PC-9 (cell line): ENCODE results near the gene RBFOX2. TPM values are rescaled to one million over a fixed set of nuclear protein-coding genes. Genes with fewer than 3 reads are reported as not detected.

Experiments
- BruUV-seq: library from RNA; stranded (reverse); fragments of 400-500 nt; replicated peaks from 2 replicates; lab custom pipeline; 2021; lab: Mats Ljungman, UMichigan
- CTCF ChIA-PET: fragments of 300-600 bp; sonication (Branson Sonifier 250); formaldehyde crosslinking; loops from one replicate; lab custom pipeline; 2022; ENCODE audit warnings: antibody characterized with exemption; lab: Charles Lee
- POLR2A ChIA-PET: fragments of 300-600 bp; sonication (Branson Sonifier 250); formaldehyde crosslinking; loops from one replicate; lab custom pipeline; 2022; ENCODE audit warnings: antibody characterized with exemption; ENCODE audit not compliant: unreplicated experiment; lab: Charles Lee
- DNase-seq, 2 experiments: peaks; one replicate each; pipeline versions ENCODE4 v3.0.0 to v3.0.0-alpha.2; 2015 to 2022; ENCODE audit warnings: mixed read lengths in 1 of 2
- H2AFZ ChIP-seq: fragments of 200-600 bp; sonication (generic); 2 replicates; pipeline ENCODE4 v1.8.1; 2017; ENCODE audit warnings: antibody characterized with exemption
- H3F3A ChIP-seq: fragments of 200-600 bp; sonication (generic); 2 replicates; pipeline ENCODE4 v1.8.1; 2017; ENCODE audit warnings: antibody characterized with exemption, mild to moderate bottlenecking, low read depth; ENCODE audit not compliant: insufficient read depth
- H3K27ac ChIP-seq: fragments of 200-600 bp; sonication (generic); 2 replicates; pipeline ENCODE4 v1.6.1; 2016; ENCODE audit warnings: mixed run types
- H3K27me3 ChIP-seq: fragments of 200-600 bp; sonication (generic); 2 replicates; pipeline ENCODE4 v1.6.1; 2016; ENCODE audit warnings: low read depth, mixed run types; ENCODE audit not compliant: insufficient read depth
- H3K36me3 ChIP-seq: fragments of 200-600 bp; sonication (generic); 2 replicates; pipeline ENCODE4 v1.6.1; 2016; ENCODE audit warnings: low read depth, mixed run types
- H3K4me1 ChIP-seq: fragments of 200-600 bp; sonication (generic); replicated peaks from 2 replicates; pipeline ENCODE4 v1.6.1; 2016; ENCODE audit warnings: mixed run types; ENCODE audit not compliant: insufficient read depth
- H3K4me2 ChIP-seq: fragments of 200-600 bp; sonication (generic); 2 replicates; pipeline ENCODE4 v1.6.1; 2017; ENCODE audit warnings: mixed run types
- H3K4me3 ChIP-seq: fragments of 200-600 bp; sonication (generic); 2 replicates; pipeline ENCODE4 v1.6.1; 2016; ENCODE audit warnings: mixed run types
- H3K79me2 ChIP-seq: fragments of 200-600 bp; sonication (generic); 2 replicates; pipeline ENCODE4 v1.6.1; 2017; ENCODE audit warnings: low read depth, mixed run types
- H3K9me2 ChIP-seq: fragments of 200-600 bp; sonication (generic); 2 replicates; pipeline ENCODE4 v1.8.1; 2017; ENCODE audit warnings: mild to moderate bottlenecking; ENCODE audit not compliant: insufficient read depth
- H3K9me3 ChIP-seq: fragments of 200-600 bp; sonication (generic); 2 replicates; pipeline ENCODE4 v1.8.1; 2016; ENCODE audit warnings: low read depth; ENCODE audit not compliant: insufficient read depth
- H4K20me1 ChIP-seq: fragments of 200-600 bp; sonication (generic); 2 replicates; pipeline ENCODE4 v1.8.1; 2017; ENCODE audit not compliant: insufficient read depth
- CTCF ChIP-seq: fragments of 200-600 bp; sonication (generic); conservative IDR thresholded peaks from 2 replicates; pipeline ENCODE4 v1.6.1; 2017; ENCODE audit warnings: mixed run types, antibody characterized with exemption, mild to moderate bottlenecking, moderate library complexity
- EZH2 ChIP-seq: fragments of 200-600 bp; sonication (generic); IDR thresholded peaks from 2 replicates; pipeline ENCODE4 v1.8.0; 2017; ENCODE audit warnings: antibody characterized with exemption, low read depth
- intact Hi-C: fragments of 100-400 bp; cut with micrococcal nuclease; formaldehyde crosslinking; loops from one replicate; pipeline ENCODE4 v1.10.0; 2022; ENCODE audit not compliant: unreplicated experiment
- total RNA-seq: library from RNA; stranded (reverse); gene quantifications from 2 replicates; pipeline ENCODE4 v1.2.3, GENCODE V29; 2021

RBFOX2 gene
- total RNA-seq, 1 experiment from 2014 or later = 109 TPM

- BruUV-seq = no TSS peak
- Histone ChIP-seq H3K27ac (peak overlapping the region; percentile 85), H3K4me1 (peaks cover 42% of the 10 kb centered on the region), H3K9me2 (no peaks in the 10 kb centered on the region), H2AFZ (no peak overlapping the region), H3K27me3 (no peaks in the 10 kb centered on the region), H4K20me1 (no peaks in the 10 kb centered on the region), H3F3A (peaks cover 40% of the 10 kb centered on the region), H3K4me3 (no peak overlapping the region), H3K79me2 (peaks cover 83% of the 10 kb centered on the region), H3K36me3 (no peaks in the 10 kb centered on the region), H3K9me3 (no peaks in the 10 kb centered on the region), H3K4me2 (0 out of 2 replicates have a peak overlapping the region, but pooled peaks have one; percentile 2)
- ChIA-PET CTCF (no interaction called here), POLR2A (no interaction called here)
- TF ChIP-seq EZH2 (no peak), CTCF (peak; percentile 70)
- intact Hi-C loops = no loop called here
- peak in 1 of 2 experiments; percentile 39 for DNase-seq
These were observed 185.7 kb downstream of the RBFOX2 start for GRCh38 chr22:35842954-35843353.

GRCh38 chr22:35842519-35842913 is 186.1 kb downstream of the RBFOX2 start:
- no TSS peak for BruUV-seq
- no peak overlapping the region for H3K4me3 ChIP-seq
- no peaks in the 10 kb centered on the region for H4K20me1 ChIP-seq
- TF ChIP-seq CTCF = no peak
- TF ChIP-seq EZH2 = no peak
- peak overlapping the region; percentile 85 for H3K27ac ChIP-seq
- no peaks in the 10 kb centered on the region for H3K36me3 ChIP-seq
- CTCF ChIA-PET = no interaction called here
- H3K9me2 ChIP-seq = no peaks in the 10 kb centered on the region
- H3K4me2 ChIP-seq = no peak overlapping the region
- peaks cover 46% of the 10 kb centered on the region for H3K4me1 ChIP-seq
- POLR2A ChIA-PET = no interaction called here
- peaks cover 83% of the 10 kb centered on the region for H3K79me2 ChIP-seq
- intact Hi-C loops = no loop called here
- H3K27me3 ChIP-seq = no peaks in the 10 kb centered on the region
- no peak for DNase-seq
- H3F3A ChIP-seq = peaks cover 40% of the 10 kb centered on the region
- no peak overlapping the region for H2AFZ ChIP-seq
- H3K9me3 ChIP-seq = no peaks in the 10 kb centered on the region

DNA sequence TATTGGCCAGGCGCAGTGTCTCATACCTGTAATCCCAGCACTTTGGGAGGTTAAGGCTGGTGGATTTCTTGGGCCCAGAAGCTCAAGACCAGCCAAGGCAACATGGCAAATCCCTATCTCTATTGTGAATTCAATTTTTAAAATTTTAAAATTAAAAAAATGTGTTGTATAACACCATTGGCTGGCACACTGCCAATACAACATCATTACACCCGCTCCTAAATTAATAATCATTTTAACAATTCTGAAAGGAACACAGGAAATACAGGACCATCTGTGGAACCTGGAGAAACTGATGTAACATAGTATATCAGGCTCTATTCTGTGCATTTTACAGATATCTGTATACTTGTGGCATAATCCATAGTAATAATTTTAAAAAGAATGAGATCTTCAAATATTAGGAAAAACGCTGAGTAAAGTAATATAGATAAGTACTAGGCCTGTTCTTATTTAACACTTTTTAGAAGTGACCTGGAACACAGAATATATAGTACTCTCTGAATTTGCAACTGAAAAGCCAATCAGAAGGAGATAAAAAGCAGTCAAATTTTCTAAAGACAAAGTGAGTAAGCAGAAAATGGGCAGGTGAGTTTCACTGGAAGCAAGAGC is 186.6 kb downstream of the RBFOX2 start:
- Histone ChIP-seq H2AFZ (no peak overlapping the region), H3K4me3 (no peak overlapping the region), H3K79me2 (peaks cover 85% of the 10 kb centered on the region), H3K4me1 (peaks cover 51% of the 10 kb centered on the region), H4K20me1 (no peaks in the 10 kb centered on the region), H3K4me2 (no peak overlapping the region), H3K9me3 (no peaks in the 10 kb centered on the region), H3K27ac (peak overlapping the region; percentile 85), H3F3A (peaks cover 42% of the 10 kb centered on the region), H3K9me2 (no peaks in the 10 kb centered on the region), H3K27me3 (no peaks in the 10 kb centered on the region), H3K36me3 (no peaks in the 10 kb centered on the region)
- intact Hi-C loops = loop anchor here (2.0 kb wide), 1 partner anchor 53 kb away; no protein-coding TSS in a partner anchor
- ChIA-PET CTCF (interaction anchor here (0.6 kb wide), 1 partner anchor 16 kb away, joined by 3 read pairs; no protein-coding TSS in a partner anchor), POLR2A (interaction anchor here (0.6 kb wide), 1 partner anchor 238 kb away, joined by 3 read pairs; no protein-coding TSS in a partner anchor)
- TF ChIP-seq CTCF (no peak), EZH2 (no peak)
- no peak for DNase-seq
- BruUV-seq = no TSS peak
